Vagina (tissue), 2 donors: ENCODE data around the gene MEF2A. TPM values are rescaled to one million over a fixed set of nuclear protein-coding genes. Genes with fewer than 3 reads are reported as not detected.
"Not testable (repeated sequence)": the region's sequence is repeated elsewhere in the genome, so short reads cannot be mapped to it uniquely, and the experiment has no call there.

Source experiments
- DNase-seq, 2 donors: peaks; one replicate each; pipeline ENCODE4 v3.0.0-alpha.2; 2017; ENCODE audit errors: extremely low spot score in 2 of 2
- H3K27ac ChIP-seq: fragments of 200-600 bp; sonication (generic); one replicate; pipeline ENCODE4 v1.5.1; 2019
- H3K27me3 ChIP-seq: fragments of 200-600 bp; sonication (generic); one replicate; pipeline ENCODE4 v1.5.1; 2019
- H3K36me3 ChIP-seq, 2 donors: fragments of 200-600 bp; sonication (generic); one replicate each; pipeline ENCODE4 v1.5.1; 2017 to 2019
- H3K4me1 ChIP-seq: fragments of 200-600 bp; sonication (generic); one replicate; pipeline ENCODE4 v1.5.1; 2019
- H3K4me3 ChIP-seq, 2 donors: fragments of 200-600 bp; sonication (generic); 1 replicate in 1 of 2; 2 replicates in 1 of 2; pipeline ENCODE4 v1.5.1; 2016 to 2019
- H3K9me3 ChIP-seq: fragments of 200-600 bp; sonication (generic); one replicate; pipeline ENCODE4 v1.5.1; 2019
- POLR2A ChIP-seq, 2 donors: fragments of 450-650 bp; IDR thresholded peaks; one replicate each; pipeline ENCODE4 v1.6.1; 2017; ENCODE audit warnings: antibody characterized with exemption in 2 of 2, mild to moderate bottlenecking in 2 of 2, moderate library complexity in 2 of 2
- POLR2AphosphoS5 ChIP-seq, 2 donors: sonication (generic); formaldehyde crosslinking; IDR thresholded peaks; one replicate each; pipeline ENCODE4 v1.9.0; 2017; ENCODE audit warnings: antibody characterized with exemption in 2 of 2, mild to moderate bottlenecking in 2 of 2, low read depth in 1 of 2; ENCODE audit not compliant: insufficient read depth in 1 of 2
- intact Hi-C: fragments of 100-400 bp; cut with DNase I; formaldehyde crosslinking; loops from one replicate; pipeline ENCODE4 v1.15.1; 2023
- total RNA-seq: library from RNA; depleted of rRNA; stranded (reverse); fragments of >200 nt; gene quantifications from one replicate; pipeline ENCODE4 v1.2.3, GENCODE V29; 2016
- TF ChIP-seq, protein P1 (sequence below), 3 experiments: fragments of 450-650 bp in 2 of 3; fragments of 200-600 bp in 1 of 3; sonication (generic) in 1 of 3; IDR thresholded peaks; one replicate each; pipeline ENCODE4 v1.5.1; 2017 to 2019; ENCODE audit warnings: antibody characterized with exemption in 3 of 3, mild to moderate bottlenecking in 2 of 3, moderate library complexity in 2 of 3

Gene MEF2A
- total RNA-seq, 1 donor from 2014 or later: 51.3 TPM

- Histone ChIP-seq H3K4me1 (peaks cover 17% of the 10 kb centered on the region), H3K27me3 (no peaks in the 10 kb centered on the region), H3K9me3 (no peaks in the 10 kb centered on the region), H3K4me3 (peak overlapping the region; percentile 86 to 94), H3K27ac (peak overlapping the region; percentile 90), H3K36me3 (peaks cover 0 to 8% of the 10 kb centered on the region in 2 donors)
- intact Hi-C loops: no loop called here
- no peak for DNase-seq
- TF ChIP-seq, protein P1, sequence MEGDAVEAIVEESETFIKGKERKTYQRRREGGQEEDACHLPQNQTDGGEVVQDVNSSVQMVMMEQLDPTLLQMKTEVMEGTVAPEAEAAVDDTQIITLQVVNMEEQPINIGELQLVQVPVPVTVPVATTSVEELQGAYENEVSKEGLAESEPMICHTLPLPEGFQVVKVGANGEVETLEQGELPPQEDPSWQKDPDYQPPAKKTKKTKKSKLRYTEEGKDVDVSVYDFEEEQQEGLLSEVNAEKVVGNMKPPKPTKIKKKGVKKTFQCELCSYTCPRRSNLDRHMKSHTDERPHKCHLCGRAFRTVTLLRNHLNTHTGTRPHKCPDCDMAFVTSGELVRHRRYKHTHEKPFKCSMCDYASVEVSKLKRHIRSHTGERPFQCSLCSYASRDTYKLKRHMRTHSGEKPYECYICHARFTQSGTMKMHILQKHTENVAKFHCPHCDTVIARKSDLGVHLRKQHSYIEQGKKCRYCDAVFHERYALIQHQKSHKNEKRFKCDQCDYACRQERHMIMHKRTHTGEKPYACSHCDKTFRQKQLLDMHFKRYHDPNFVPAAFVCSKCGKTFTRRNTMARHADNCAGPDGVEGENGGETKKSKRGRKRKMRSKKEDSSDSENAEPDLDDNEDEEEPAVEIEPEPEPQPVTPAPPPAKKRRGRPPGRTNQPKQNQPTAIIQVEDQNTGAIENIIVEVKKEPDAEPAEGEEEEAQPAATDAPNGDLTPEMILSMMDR (IDR thresholded peaks at IDR 0.05): no peak
- TF ChIP-seq POLR2A (IDR thresholded peaks at IDR 0.05): no peak
- TF ChIP-seq POLR2AphosphoS5 (IDR thresholded peaks at IDR 0.05; ENCODE audit: insufficient read depth in 1 of 2, low read depth in 1 of 2): no peak
Measured at GRCh38 chr15:99732751-99733267, 167.0 kb downstream of the MEF2A start.

DNA sequence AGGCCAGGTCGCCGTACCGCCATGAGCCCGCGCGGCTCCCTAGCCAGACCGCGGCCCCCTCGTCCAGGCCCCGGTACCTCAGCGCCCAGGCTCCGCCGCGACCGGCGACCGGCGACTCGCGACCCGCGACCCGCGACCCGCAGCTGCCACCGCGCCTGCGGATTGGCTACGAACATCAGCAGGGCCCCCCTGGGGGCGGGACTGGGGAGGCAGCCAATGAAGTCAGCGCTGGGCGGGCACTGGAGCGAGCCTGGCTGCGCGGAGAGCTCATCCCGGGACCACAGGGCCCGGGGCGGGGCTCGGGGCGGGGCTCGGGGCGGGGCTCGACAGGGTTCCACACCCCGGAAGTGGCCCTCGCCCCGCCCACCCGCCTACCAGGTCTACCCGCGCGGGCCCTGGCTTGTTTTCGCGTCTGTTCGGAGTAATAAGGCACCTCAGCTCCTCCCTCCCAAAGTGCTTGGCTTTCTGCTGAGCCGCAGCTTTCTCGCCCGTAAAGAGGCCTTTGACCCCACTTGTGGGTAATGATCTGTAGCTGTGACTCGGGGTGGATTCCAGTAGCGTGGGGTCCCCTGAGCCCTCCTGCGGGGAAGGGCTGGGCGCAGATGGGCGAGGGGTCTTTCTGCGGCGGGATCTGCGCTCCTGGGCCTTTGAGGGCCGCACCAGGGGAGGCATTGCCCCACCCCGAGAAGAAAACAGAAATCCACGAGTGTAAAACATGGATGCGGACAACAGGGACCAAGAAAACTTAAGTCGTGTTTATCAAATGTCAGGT, 167.7 kb downstream of the MEF2A start, which contains the start of gene LYSMD4:
Gene LYSMD4, minus strand, starts transcription at position 170 of the 772 bp plus-strand sequence. CDS start 1,438 bp downstream, outside the sequence.
- H3K9me3 ChIP-seq: no peaks in the 10 kb centered on the region
- intact Hi-C loops: no loop called here
- DNase-seq: peak in 1 of 2 donors; percentile 97
- no peaks in the 10 kb centered on the region for H3K27me3 ChIP-seq
- TF ChIP-seq, protein P1 (IDR thresholded peaks at IDR 0.05): no peak
- TF ChIP-seq POLR2AphosphoS5 (IDR thresholded peaks at IDR 0.05; ENCODE audit: insufficient read depth in 1 of 2, low read depth in 1 of 2): peak in 1 of 2 donors; percentile 65
- TF ChIP-seq POLR2A (IDR thresholded peaks at IDR 0.05): peak in 1 of 2 donors; percentile 84
- peak within 1 kb of the TSS; percentile 86 to 94 for H3K4me3 ChIP-seq
- peaks cover 17% of the 10 kb centered on the region for H3K4me1 ChIP-seq
- H3K36me3 ChIP-seq: peaks cover 0 to 8% of the 10 kb centered on the region in 2 donors
- H3K27ac ChIP-seq: peak within 1 kb of the TSS; percentile 90

- H3K27me3 ChIP-seq, H3K36me3 ChIP-seq, intact Hi-C loops, DNase-seq, H3K9me3 ChIP-seq: not testable (repeated sequence)
- peaks cover 17% of the 10 kb centered on the region for H3K4me1 ChIP-seq
- peak overlapping the region; percentile 86 to 94 for H3K4me3 ChIP-seq
- peak overlapping the region; percentile 90 for H3K27ac ChIP-seq
Measured at GRCh38 chr15:99734040-99734291, 168.2 kb downstream of the MEF2A start.

DNA sequence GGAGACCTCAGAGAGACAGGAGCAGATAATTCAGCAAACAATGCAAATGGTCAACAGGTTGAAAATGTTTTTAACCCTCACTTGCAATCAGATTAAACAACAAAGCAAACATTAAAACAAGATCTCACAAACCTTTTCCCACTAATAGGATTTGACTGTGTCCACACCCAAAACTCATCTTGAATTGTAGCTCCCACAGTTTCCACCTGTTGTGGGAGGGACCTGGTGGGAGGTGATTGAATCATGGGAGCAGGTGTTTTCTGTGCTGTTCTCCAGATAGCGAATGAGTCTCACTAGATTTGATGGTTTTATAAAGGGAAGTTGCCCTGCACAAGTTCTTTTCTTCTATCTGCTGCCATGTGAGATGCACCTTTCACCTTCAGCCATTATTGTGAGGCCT, 168.8 kb downstream of the MEF2A start:
- no peaks in the 10 kb centered on the region for H3K27me3 ChIP-seq
- TF ChIP-seq, protein P1 (IDR thresholded peaks at IDR 0.05): no peak
- TF ChIP-seq POLR2A (IDR thresholded peaks at IDR 0.05): no peak
- TF ChIP-seq POLR2AphosphoS5 (IDR thresholded peaks at IDR 0.05; ENCODE audit: insufficient read depth in 1 of 2, low read depth in 1 of 2): no peak
- intact Hi-C loops: no loop called here
- peaks cover 17% of the 10 kb centered on the region for H3K4me1 ChIP-seq
- no peaks in the 10 kb centered on the region for H3K9me3 ChIP-seq
- no peaks in the 10 kb centered on the region for H3K36me3 ChIP-seq
- no peak overlapping the region for H3K27ac ChIP-seq
- no peak for DNase-seq
- no peak overlapping the region for H3K4me3 ChIP-seq

GRCh38 chr15:99735868-99736267, 170.1 kb downstream of the MEF2A start:
- DNase-seq: peak in 1 of 2 donors; percentile 77
- Histone ChIP-seq H3K4me1 (peaks cover 17% of the 10 kb centered on the region), H3K9me3 (no peaks in the 10 kb centered on the region), H3K27me3 (no peaks in the 10 kb centered on the region), H3K4me3 (no peak overlapping the region), H3K27ac (no peak overlapping the region), H3K36me3 (no peaks in the 10 kb centered on the region)
- intact Hi-C loops: no loop called here
- TF ChIP-seq POLR2A (IDR thresholded peaks at IDR 0.05) (no peak), POLR2AphosphoS5 (IDR thresholded peaks at IDR 0.05; ENCODE audit: insufficient read depth in 1 of 2, low read depth in 1 of 2) (no peak)
- TF ChIP-seq, protein P1 (IDR thresholded peaks at IDR 0.05): no peak
